Ovary (tissue), 3 donors: ENCODE data around the gene CABP4.

Experiments
- EP300 ChIP-seq: sonication (generic); formaldehyde crosslinking; IDR thresholded peaks from one replicate; pipeline ENCODE4 v1.6.1; 2017; ENCODE audit warnings: antibody characterized with exemption
- POLR2A ChIP-seq: fragments of 450-650 bp; IDR thresholded peaks from one replicate; pipeline ENCODE4 v1.6.1; 2017; ENCODE audit warnings: antibody characterized with exemption, mild to moderate bottlenecking, moderate library complexity
- TF ChIP-seq, protein P1 (sequence below), 3 donors: fragments of 450-650 bp in 2 of 3; fragments of 200-600 bp in 1 of 3; IDR thresholded peaks; one replicate each; pipeline versions ENCODE4 v1.5.1 to v1.8.0; 2016 to 2022; ENCODE audit warnings: antibody characterized with exemption in 3 of 3, mild to moderate bottlenecking in 1 of 3
- donor health status: DM: no; HTN: no; CAD: no.

DNA sequence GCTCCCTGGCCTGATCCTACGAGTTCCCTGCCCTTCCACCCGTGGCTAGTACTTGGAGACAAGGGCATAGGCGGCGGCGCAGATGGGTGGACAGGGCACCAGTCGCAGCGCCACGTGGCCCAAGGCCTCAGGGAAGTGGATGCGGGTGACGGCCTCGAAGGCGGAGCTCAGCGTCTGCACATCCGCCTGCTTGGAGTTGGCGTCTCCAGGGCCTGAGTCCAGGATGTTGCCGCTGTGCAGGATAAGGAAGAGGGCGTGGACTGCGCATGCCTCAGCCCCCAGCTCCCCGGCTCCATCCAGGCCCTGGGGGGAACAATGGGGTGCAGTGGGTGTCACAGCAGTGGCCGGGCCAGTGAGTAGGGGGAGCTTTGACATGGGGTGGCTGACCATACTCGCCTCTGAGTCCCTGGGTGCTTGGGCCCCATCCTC, 43.4 kb downstream of the CABP4 start:
- TF ChIP-seq, protein P1, sequence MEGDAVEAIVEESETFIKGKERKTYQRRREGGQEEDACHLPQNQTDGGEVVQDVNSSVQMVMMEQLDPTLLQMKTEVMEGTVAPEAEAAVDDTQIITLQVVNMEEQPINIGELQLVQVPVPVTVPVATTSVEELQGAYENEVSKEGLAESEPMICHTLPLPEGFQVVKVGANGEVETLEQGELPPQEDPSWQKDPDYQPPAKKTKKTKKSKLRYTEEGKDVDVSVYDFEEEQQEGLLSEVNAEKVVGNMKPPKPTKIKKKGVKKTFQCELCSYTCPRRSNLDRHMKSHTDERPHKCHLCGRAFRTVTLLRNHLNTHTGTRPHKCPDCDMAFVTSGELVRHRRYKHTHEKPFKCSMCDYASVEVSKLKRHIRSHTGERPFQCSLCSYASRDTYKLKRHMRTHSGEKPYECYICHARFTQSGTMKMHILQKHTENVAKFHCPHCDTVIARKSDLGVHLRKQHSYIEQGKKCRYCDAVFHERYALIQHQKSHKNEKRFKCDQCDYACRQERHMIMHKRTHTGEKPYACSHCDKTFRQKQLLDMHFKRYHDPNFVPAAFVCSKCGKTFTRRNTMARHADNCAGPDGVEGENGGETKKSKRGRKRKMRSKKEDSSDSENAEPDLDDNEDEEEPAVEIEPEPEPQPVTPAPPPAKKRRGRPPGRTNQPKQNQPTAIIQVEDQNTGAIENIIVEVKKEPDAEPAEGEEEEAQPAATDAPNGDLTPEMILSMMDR (IDR thresholded peaks at IDR 0.05) = no peak
- TF ChIP-seq POLR2A = no peak
- no peak for TF ChIP-seq EP300
